Fibroblast of skin of scalp (primary cell): ENCODE data around the gene SPATA31E1.

Source experiments
- DNase-seq: peaks from one replicate; pipeline ENCODE4 v3.0.0-alpha.2; 2013

The SPATA31E1 gene

GRCh38 chr9:87863882-87864465 is 18.7 kb upstream of the SPATA31E1 start:
- no peak for DNase-seq

GRCh38 chr9:87864915-87865314 is 17.8 kb upstream of the SPATA31E1 start:
- DNase-seq = no peak

GRCh38 chr9:87865626-87866025 is 17.1 kb upstream of the SPATA31E1 start:
- DNase-seq = no peak

GRCh38 chr9:87867391-87867790 is 15.3 kb upstream of the SPATA31E1 start:
- no peak for DNase-seq

GRCh38 chr9:87868175-87868574 is 14.5 kb upstream of the SPATA31E1 start:
- DNase-seq = no peak

GRCh38 chr9:87868635-87869034 is 14.0 kb upstream of the SPATA31E1 start:
- DNase-seq = no peak

- no peak for DNase-seq
Measured at GRCh38 chr9:87869082-87869481, 13.6 kb upstream of the SPATA31E1 start.

- no peak for DNase-seq
Measured at GRCh38 chr9:87871425-87872078, 11.1 kb upstream of the SPATA31E1 start.

- peak; percentile 66 for DNase-seq
Measured at GRCh38 chr9:87872079-87872624, 10.5 kb upstream of the SPATA31E1 start.

- DNase-seq = no peak
Measured at GRCh38 chr9:87873607-87874303, 8.9 kb upstream of the SPATA31E1 start.

GRCh38 chr9:87874304-87874623 is 8.4 kb upstream of the SPATA31E1 start:
- no peak for DNase-seq

GRCh38 chr9:87875060-87875459 is 7.6 kb upstream of the SPATA31E1 start:
- no peak for DNase-seq

- peak; percentile 17 for DNase-seq
Measured at GRCh38 chr9:87875831-87876545, 6.7 kb upstream of the SPATA31E1 start.

GRCh38 chr9:87876708-87877107 is 6.0 kb upstream of the SPATA31E1 start:
- DNase-seq = no peak

- peak; percentile 74 for DNase-seq
Measured at GRCh38 chr9:87878989-87879511, 3.6 kb upstream of the SPATA31E1 start.

GRCh38 chr9:87880116-87880515 is 2.6 kb upstream of the SPATA31E1 start:
- no peak for DNase-seq

GRCh38 chr9:87880683-87881082 is 2.0 kb upstream of the SPATA31E1 start:
- DNase-seq = no peak

GRCh38 chr9:87883274-87883673 is 597 bp downstream of the SPATA31E1 start:
- no peak for DNase-seq

- no peak for DNase-seq
Measured at GRCh38 chr9:87883990-87884389, 1.3 kb downstream of the SPATA31E1 start.

GRCh38 chr9:87884578-87885459 is 2.1 kb downstream of the SPATA31E1 start:
- no peak for DNase-seq

GRCh38 chr9:87885484-87886189 is 3.0 kb downstream of the SPATA31E1 start:
- no peak for DNase-seq
